ENCODE results near the gene PPM1B. TPM values are rescaled to one million over a fixed set of nuclear protein-coding genes. Genes with fewer than 3 reads are reported as not detected.

The PPM1B gene
- total and polyA plus RNA-seq, 2 experiments from 2014 or later, result 54.8 to 81.2 TPM

GRCh38 chr2:44178950-44179349 is 10.3 kb downstream of the PPM1B start:
- Histone ChIP-seq H3K4me3 (no peak overlapping the region), H3K27ac (no peak overlapping the region), H3K4me1 (ENCODE audit: low read depth) (no peaks in the 10 kb centered on the region)

GRCh38 chr2:44181648-44182047 is 13.0 kb downstream of the PPM1B start:
- H3K27me3 ChIP-seq, result no peaks in the 10 kb centered on the region
- no peak for DNase-seq (ENCODE audit: low read depth in 1 of 2, low spot score in 1 of 2)
- no peak for TF ChIP-seq CTCF (IDR thresholded peaks at IDR 0.05; ENCODE audit: low read depth, low read length)
- no peak overlapping the region for H3K27ac ChIP-seq
- H3K4me1 ChIP-seq (ENCODE audit: low read depth), result no peaks in the 10 kb centered on the region
- no peaks in the 10 kb centered on the region for H3K36me3 ChIP-seq
- H3K9me3 ChIP-seq (ENCODE audit: low read depth), result no peaks in the 10 kb centered on the region
- no peak overlapping the region for H3K4me3 ChIP-seq

More at GRCh38 chr2:44178950-44179349, 10.3 kb downstream of the PPM1B start:
- no peak for DNase-seq (ENCODE audit: low read depth in 1 of 2, low spot score in 1 of 2)
- no peaks in the 10 kb centered on the region for H3K27me3 ChIP-seq
- TF ChIP-seq CTCF (IDR thresholded peaks at IDR 0.05; ENCODE audit: low read depth, low read length), result no peak
- no peaks in the 10 kb centered on the region for H3K9me3 ChIP-seq (ENCODE audit: low read depth)
- no peaks in the 10 kb centered on the region for H3K36me3 ChIP-seq

GRCh38 chr2:44184106-44184505 is 15.4 kb downstream of the PPM1B start:
- no peak for TF ChIP-seq CTCF (IDR thresholded peaks at IDR 0.05; ENCODE audit: low read depth, low read length)
- Histone ChIP-seq H3K9me3 (ENCODE audit: low read depth) (no peaks in the 10 kb centered on the region), H3K4me1 (ENCODE audit: low read depth) (no peaks in the 10 kb centered on the region), H3K4me3 (no peak overlapping the region), H3K27ac (no peak overlapping the region), H3K27me3 (no peaks in the 10 kb centered on the region), H3K36me3 (no peaks in the 10 kb centered on the region)
- DNase-seq (ENCODE audit: low read depth in 1 of 2, low spot score in 1 of 2), result no peak

- Histone ChIP-seq H3K27me3 (no peaks in the 10 kb centered on the region), H3K4me3 (no peak overlapping the region), H3K9me3 (ENCODE audit: low read depth) (no peaks in the 10 kb centered on the region), H3K36me3 (no peaks in the 10 kb centered on the region), H3K4me1 (ENCODE audit: low read depth) (no peaks in the 10 kb centered on the region), H3K27ac (no peak overlapping the region)
- DNase-seq (ENCODE audit: low read depth in 1 of 2, low spot score in 1 of 2), result peak in 1 of 2 donors; percentile 27
- no peak for TF ChIP-seq CTCF (IDR thresholded peaks at IDR 0.05; ENCODE audit: low read depth, low read length)
These were observed 18.1 kb downstream of the PPM1B start for GRCh38 chr2:44186810-44187209.

- Histone ChIP-seq H3K9me3 (ENCODE audit: low read depth) (no peaks in the 10 kb centered on the region), H3K36me3 (no peaks in the 10 kb centered on the region), H3K4me3 (no peak overlapping the region), H3K4me1 (ENCODE audit: low read depth) (no peaks in the 10 kb centered on the region), H3K27me3 (no peaks in the 10 kb centered on the region), H3K27ac (no peak overlapping the region)
- DNase-seq (ENCODE audit: low read depth in 1 of 2, low spot score in 1 of 2), result no peak
- no peak for TF ChIP-seq CTCF (IDR thresholded peaks at IDR 0.05; ENCODE audit: low read depth, low read length)
These were observed 18.6 kb downstream of the PPM1B start for GRCh38 chr2:44187251-44187650.

- H3K9me3 ChIP-seq (ENCODE audit: low read depth), result no peaks in the 10 kb centered on the region
- no peak overlapping the region for H3K27ac ChIP-seq
- no peaks in the 10 kb centered on the region for H3K36me3 ChIP-seq
- H3K27me3 ChIP-seq, result no peaks in the 10 kb centered on the region
- no peaks in the 10 kb centered on the region for H3K4me1 ChIP-seq (ENCODE audit: low read depth)
- TF ChIP-seq CTCF (IDR thresholded peaks at IDR 0.05; ENCODE audit: low read depth, low read length), result no peak
- no peak for DNase-seq (ENCODE audit: low read depth in 1 of 2, low spot score in 1 of 2)
- H3K4me3 ChIP-seq, result no peak overlapping the region
These were observed 20.0 kb downstream of the PPM1B start for GRCh38 chr2:44188696-44189095.
